A673 (cell line): Measurements from ENCODE around the gene TMEM63A. TPM values are rescaled to one million over a fixed set of nuclear protein-coding genes. Genes with fewer than 3 reads are reported as not detected.

Experiments used
- BruUV-seq: library from RNA; stranded (reverse); fragments of 400-500 nt; replicated peaks from 2 replicates; lab custom pipeline; 2021; lab: Mats Ljungman, UMichigan
- CTCF ChIA-PET: fragments of 300-600 bp; sonication (Branson Sonifier 250); formaldehyde crosslinking; loops from one replicate; lab custom pipeline; 2022; ENCODE audit warnings: antibody characterized with exemption; lab: Charles Lee
- POLR2A ChIA-PET: fragments of 300-600 bp; sonication (Branson Sonifier 250); formaldehyde crosslinking; loops from one replicate; lab custom pipeline; 2022; ENCODE audit warnings: antibody characterized with exemption; ENCODE audit not compliant: low non-redundant PET; lab: Charles Lee
- DNase-seq: peaks from one replicate; pipeline ENCODE4 v3.0.0-alpha.2; 2015; ENCODE audit warnings: low spot score
- H3K27ac ChIP-seq: fragments of 200-600 bp; sonication (generic); 2 replicates; pipeline ENCODE4 v1.5.1; 2016; ENCODE audit warnings: mixed run types, low read depth, mild to moderate bottlenecking, mixed read lengths, antibody characterized with exemption, low read length; ENCODE audit not compliant: poor library complexity, severe bottlenecking
- H3K27me3 ChIP-seq: fragments of 200-600 bp; sonication (generic); replicated peaks from 2 replicates; pipeline ENCODE4 v1.6.1; 2017; ENCODE audit warnings: mixed run types, low read depth, mild to moderate bottlenecking, mixed read lengths, antibody characterized with exemption, low read length; ENCODE audit not compliant: insufficient read depth, poor library complexity
- H3K36me3 ChIP-seq: fragments of 200-600 bp; sonication (generic); 2 replicates; pipeline ENCODE4 v1.6.1; 2016; ENCODE audit warnings: mixed run types, mild to moderate bottlenecking, mixed read lengths, antibody characterized with exemption, low read length; ENCODE audit not compliant: insufficient read depth, poor library complexity, severe bottlenecking
- H3K4me1 ChIP-seq: fragments of 200-600 bp; sonication (generic); 2 replicates; pipeline ENCODE4 v1.6.1; 2017; ENCODE audit warnings: mixed run types, mild to moderate bottlenecking, mixed read lengths, antibody characterized with exemption, low read length; ENCODE audit not compliant: insufficient read depth, poor library complexity, severe bottlenecking
- H3K4me3 ChIP-seq: fragments of 200-600 bp; sonication (generic); 2 replicates; pipeline ENCODE4 v1.5.1; 2016; ENCODE audit warnings: low read depth, mixed run types, mild to moderate bottlenecking, mixed read lengths, low read length; ENCODE audit not compliant: poor library complexity, severe bottlenecking
- H3K9me3 ChIP-seq: fragments of 200-600 bp; sonication (generic); 2 replicates; pipeline ENCODE4 v1.6.1; 2016; ENCODE audit warnings: mixed run types, low read depth, mild to moderate bottlenecking, mixed read lengths, antibody characterized with exemption, low read length; ENCODE audit not compliant: poor library complexity, severe bottlenecking
- CTCF ChIP-seq: fragments of 300-800, 200-600 bp; sonication (generic); conservative IDR thresholded peaks from 2 replicates; pipeline ENCODE4 v1.5.1; 2017; ENCODE audit warnings: low read depth, mild to moderate bottlenecking, antibody characterized with exemption, low read length, moderate library complexity, mixed read lengths
- EZH2 ChIP-seq: fragments of 200-600 bp; sonication (generic); IDR thresholded peaks from 2 replicates; pipeline ENCODE4 v1.6.1; 2017; ENCODE audit warnings: borderline replicate concordance, low read depth, mild to moderate bottlenecking, mixed read lengths, antibody characterized with exemption, low read length; ENCODE audit not compliant: poor library complexity, severe bottlenecking
- intact Hi-C: fragments of 100-400 bp; cut with micrococcal nuclease; formaldehyde crosslinking; loops from one replicate; pipeline ENCODE4 v1.10.0; 2022; ENCODE audit not compliant: unreplicated experiment
- total RNA-seq: library from RNA; stranded (reverse); gene quantifications from 2 replicates; pipeline ENCODE4 v1.2.3, GENCODE V29; 2021

Gene TMEM63A
- total RNA-seq, 1 experiment from 2014 or later = 25.3 TPM

GRCh38 chr1:225853441-225853840, 28.7 kb downstream of the TMEM63A start:
- BruUV-seq = no TSS peak
- Histone ChIP-seq H3K27ac (no peak overlapping the region), H3K36me3 (no peaks in the 10 kb centered on the region), H3K4me3 (no peak overlapping the region), H3K4me1 (no peaks in the 10 kb centered on the region), H3K9me3 (no peaks in the 10 kb centered on the region), H3K27me3 (no peaks in the 10 kb centered on the region)
- CTCF ChIA-PET = no interaction called here
- POLR2A ChIA-PET = no interaction called here
- no peak for DNase-seq
- intact Hi-C loops = no loop called here
- no peak for TF ChIP-seq CTCF
- no peak for TF ChIP-seq EZH2

- H3K4me3 ChIP-seq = no peak overlapping the region
- no peak for DNase-seq
- BruUV-seq = no TSS peak
- H3K36me3 ChIP-seq = no peaks in the 10 kb centered on the region
- TF ChIP-seq CTCF = no peak
- TF ChIP-seq EZH2 = no peak
- intact Hi-C loops = no loop called here
- no peaks in the 10 kb centered on the region for H3K9me3 ChIP-seq
- no peak overlapping the region for H3K27ac ChIP-seq
- H3K27me3 ChIP-seq = no peaks in the 10 kb centered on the region
- ChIA-PET POLR2A (no interaction called here), CTCF (no interaction called here)
- no peaks in the 10 kb centered on the region for H3K4me1 ChIP-seq
Measured at GRCh38 chr1:225852413-225853124, 29.6 kb downstream of the TMEM63A start.

- no peaks in the 10 kb centered on the region for H3K9me3 ChIP-seq
Measured at GRCh38 chr1:225851805-225852204, 30.4 kb downstream of the TMEM63A start.

More at GRCh38 chr1:225851805-225852204, 30.4 kb downstream of the TMEM63A start:
- intact Hi-C loops = no loop called here
- no peak for DNase-seq
- no TSS peak for BruUV-seq
- Histone ChIP-seq H3K4me3 (no peak overlapping the region), H3K27ac (no peak overlapping the region), H3K4me1 (no peaks in the 10 kb centered on the region), H3K27me3 (no peaks in the 10 kb centered on the region), H3K36me3 (no peaks in the 10 kb centered on the region)
- no peak for TF ChIP-seq CTCF
- CTCF ChIA-PET = no interaction called here
- POLR2A ChIA-PET = no interaction called here
